Endodermal cell (in vitro differentiated cells): ENCODE results near the gene FAM120B. TPM values are rescaled to one million over a fixed set of nuclear protein-coding genes. Genes with fewer than 3 reads are reported as not detected.

Experiments used
- DNase-seq: peaks from one replicate; pipeline ENCODE4 v3.0.0-alpha.2; 2017
- H3K27ac ChIP-seq: 2 replicates; pipeline ENCODE4 v1.5.1; 2013; ENCODE audit warnings: mild to moderate bottlenecking, low read depth, low read length, moderate library complexity
- H3K27me3 ChIP-seq: 2 replicates; pipeline ENCODE4 v1.6.1; 2013; ENCODE audit warnings: mild to moderate bottlenecking, low read length, moderate library complexity; ENCODE audit not compliant: insufficient read depth, control insufficient read depth, poor library complexity, severe bottlenecking
- H3K36me3 ChIP-seq: 2 replicates; pipeline ENCODE4 v1.7.0; 2013; ENCODE audit warnings: mild to moderate bottlenecking, low read length, moderate library complexity; ENCODE audit not compliant: control insufficient read depth, insufficient read depth
- H3K4me1 ChIP-seq: one replicate; pipeline ENCODE4 v1.7.0; 2013; ENCODE audit warnings: low read length; ENCODE audit not compliant: control insufficient read depth, insufficient read depth
- H3K4me3 ChIP-seq: 2 replicates; pipeline ENCODE4 v1.5.1; 2013; ENCODE audit warnings: mild to moderate bottlenecking, low read length, moderate library complexity
- H3K9ac ChIP-seq: 2 replicates; pipeline ENCODE4 v1.6.1; 2013; ENCODE audit warnings: mild to moderate bottlenecking, low read length, moderate library complexity; ENCODE audit not compliant: poor library complexity, severe bottlenecking; ENCODE audit errors: extremely low read depth
- H3K9me3 ChIP-seq: 2 replicates; pipeline ENCODE4 v1.6.1; 2013; ENCODE audit warnings: mild to moderate bottlenecking, low read length, moderate library complexity; ENCODE audit not compliant: control insufficient read depth
- H3K27ac Mint-ChIP-seq: 2 replicates; pipeline ENCODE4 v1.8.0; 2020; ENCODE audit warnings: mixed read lengths
- H3K27me3 Mint-ChIP-seq: 2 replicates; pipeline ENCODE4 v1.8.0; 2021; ENCODE audit warnings: mild to moderate bottlenecking, mixed read lengths; ENCODE audit not compliant: insufficient read depth
- H3K36me3 Mint-ChIP-seq: 2 replicates; pipeline ENCODE4 v1.8.0; 2020; ENCODE audit warnings: low read depth, mixed read lengths
- H3K4me1 Mint-ChIP-seq: 2 replicates; pipeline ENCODE4 v1.8.0; 2020; ENCODE audit warnings: mixed read lengths
- H3K4me3 Mint-ChIP-seq: 2 replicates; pipeline ENCODE4 v1.8.0; 2020; ENCODE audit warnings: mild to moderate bottlenecking, moderate library complexity, mixed read lengths
- H3K9me3 Mint-ChIP-seq: 2 replicates; pipeline ENCODE4 v1.8.0; 2020; ENCODE audit warnings: mild to moderate bottlenecking, mixed read lengths
- WGBS, 2 experiments: methylation state at CpG; one replicate each; pipeline versions ENCODE4 v1.1.5 to v1.1.7; 2013; ENCODE audit warnings: missing lambda C conversion rate in 2 of 2, mixed read lengths in 1 of 2; ENCODE audit not compliant: insufficient coverage in 1 of 2, insufficient read length in 1 of 2; 5-methylcytosine and 5-hydroxymethylcytosine counted together
- total RNA-seq, 2 donors: library from RNA; stranded (reverse); fragmentation: NEBNext Ultra II Directional in 1 of 2; extraction: Animal tissue kit (Norgen Biotek cat#: 25700) in 1 of 2; gene quantifications; 2 replicates in 1 of 2; 3 replicates in 1 of 2; pipeline ENCODE4 v1.2.1, GENCODE V29; 2021
- TF ChIP-seq, protein P1 (sequence below): fragments of 200-600 bp; sonication (generic); conservative IDR thresholded peaks from 2 replicates; pipeline ENCODE4 v1.5.0; 2021; ENCODE audit warnings: antibody characterized with exemption, mild to moderate bottlenecking

The FAM120B gene
- total RNA-seq, 2 donors from 2014 or later = 25.7 to 27.5 TPM

DNA sequence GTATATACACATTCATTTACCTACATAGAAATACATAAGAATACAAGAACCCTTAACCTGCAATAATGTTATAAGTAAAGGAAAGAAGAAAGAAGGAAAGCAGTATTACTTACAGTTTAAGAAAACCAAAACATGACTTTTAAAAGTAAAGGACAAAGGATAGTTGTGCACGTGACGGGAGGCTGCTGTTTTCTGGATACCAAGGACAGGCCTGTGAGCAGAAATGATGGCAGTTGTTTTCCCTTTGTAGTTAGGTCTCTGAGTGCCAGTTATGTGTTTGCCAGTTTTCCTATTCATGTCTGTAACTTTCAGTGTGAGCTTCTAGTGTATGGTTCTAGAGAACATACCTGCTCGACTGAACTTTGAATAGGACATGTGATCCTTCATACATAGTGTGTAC lies 54.8 kb downstream of the FAM120B start:
- Mint-ChIP-seq H3K4me1 (peaks cover 1% of the 10 kb centered on the region), H3K9me3 (no peaks in the 10 kb centered on the region), H3K36me3 (peaks cover 32% of the 10 kb centered on the region), H3K27me3 (no peaks in the 10 kb centered on the region), H3K4me3 (no peak overlapping the region), H3K27ac (no peak overlapping the region)
- DNase-seq = no peak
- H3K27ac ChIP-seq = no peak overlapping the region
- 93 to 100% methylated on average over 1 to 3 of the region's 3 CpGs for WGBS, 2 experiments
- H3K36me3 ChIP-seq = peaks cover 40% of the 10 kb centered on the region
- H3K4me1 ChIP-seq = no peaks in the 10 kb centered on the region
- no peaks in the 10 kb centered on the region for H3K9me3 ChIP-seq
- no peaks in the 10 kb centered on the region for H3K27me3 ChIP-seq
- no peak overlapping the region for H3K9ac ChIP-seq
- H3K4me3 ChIP-seq = no peak overlapping the region
- TF ChIP-seq, protein P1, sequence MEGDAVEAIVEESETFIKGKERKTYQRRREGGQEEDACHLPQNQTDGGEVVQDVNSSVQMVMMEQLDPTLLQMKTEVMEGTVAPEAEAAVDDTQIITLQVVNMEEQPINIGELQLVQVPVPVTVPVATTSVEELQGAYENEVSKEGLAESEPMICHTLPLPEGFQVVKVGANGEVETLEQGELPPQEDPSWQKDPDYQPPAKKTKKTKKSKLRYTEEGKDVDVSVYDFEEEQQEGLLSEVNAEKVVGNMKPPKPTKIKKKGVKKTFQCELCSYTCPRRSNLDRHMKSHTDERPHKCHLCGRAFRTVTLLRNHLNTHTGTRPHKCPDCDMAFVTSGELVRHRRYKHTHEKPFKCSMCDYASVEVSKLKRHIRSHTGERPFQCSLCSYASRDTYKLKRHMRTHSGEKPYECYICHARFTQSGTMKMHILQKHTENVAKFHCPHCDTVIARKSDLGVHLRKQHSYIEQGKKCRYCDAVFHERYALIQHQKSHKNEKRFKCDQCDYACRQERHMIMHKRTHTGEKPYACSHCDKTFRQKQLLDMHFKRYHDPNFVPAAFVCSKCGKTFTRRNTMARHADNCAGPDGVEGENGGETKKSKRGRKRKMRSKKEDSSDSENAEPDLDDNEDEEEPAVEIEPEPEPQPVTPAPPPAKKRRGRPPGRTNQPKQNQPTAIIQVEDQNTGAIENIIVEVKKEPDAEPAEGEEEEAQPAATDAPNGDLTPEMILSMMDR = no peak

DNA sequence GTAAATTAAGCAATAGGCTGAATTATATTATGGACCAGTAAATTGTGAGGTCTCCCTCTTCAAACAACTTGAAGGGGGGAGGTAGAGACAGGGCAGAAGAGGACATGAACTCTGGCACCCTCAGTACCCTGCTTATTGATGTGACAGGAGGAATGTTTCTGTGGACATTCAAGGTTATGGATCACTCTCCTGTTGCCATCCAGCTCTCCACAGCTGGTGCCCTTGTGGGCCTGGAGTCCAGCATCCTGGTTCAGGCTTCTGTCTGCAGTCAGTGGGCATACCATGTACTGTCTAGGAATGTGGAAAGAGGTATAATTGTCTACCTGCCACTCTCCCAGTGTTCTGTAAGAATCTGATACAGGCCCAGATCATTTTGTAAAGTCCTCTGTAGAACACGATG lies 55.6 kb downstream of the FAM120B start:
- H3K27ac ChIP-seq = no peak overlapping the region
- no peaks in the 10 kb centered on the region for H3K9me3 ChIP-seq
- no peaks in the 10 kb centered on the region for H3K4me1 ChIP-seq
- Mint-ChIP-seq H3K27ac (no peak overlapping the region), H3K36me3 (peaks cover 32% of the 10 kb centered on the region), H3K27me3 (no peaks in the 10 kb centered on the region), H3K4me1 (peaks cover 1% of the 10 kb centered on the region), H3K4me3 (no peak overlapping the region), H3K9me3 (no peaks in the 10 kb centered on the region)
- no peak overlapping the region for H3K9ac ChIP-seq
- no peak overlapping the region for H3K4me3 ChIP-seq
- no peaks in the 10 kb centered on the region for H3K27me3 ChIP-seq
- H3K36me3 ChIP-seq = peaks cover 45% of the 10 kb centered on the region
- DNase-seq = no peak
- TF ChIP-seq, protein P1 = no peak
- WGBS, 2 experiments = 93 to 100% methylated on average over 1 of the region's 1 CpG

DNA sequence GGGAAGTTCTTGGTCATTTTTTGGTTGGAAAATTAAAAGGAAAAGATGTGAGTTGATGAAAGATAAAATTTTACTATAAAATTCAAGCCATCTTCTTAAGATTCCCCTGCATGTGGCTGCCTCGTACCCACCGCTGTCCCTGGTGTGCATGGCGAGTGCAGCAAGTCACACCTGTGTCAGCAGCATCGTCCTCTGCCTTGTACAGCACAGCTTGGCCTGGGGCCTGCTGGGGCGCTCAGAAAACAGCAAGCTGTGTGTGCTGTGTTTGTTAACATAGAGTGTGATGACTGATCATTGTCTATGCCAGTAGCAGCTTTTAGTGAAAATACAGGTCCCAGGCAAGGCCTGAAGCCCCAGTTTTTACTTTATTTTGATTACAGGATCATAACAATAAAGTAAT lies 56.7 kb downstream of the FAM120B start:
- Mint-ChIP-seq H3K27me3 (no peaks in the 10 kb centered on the region), H3K4me1 (peaks cover 1% of the 10 kb centered on the region), H3K4me3 (no peak overlapping the region), H3K27ac (peak overlapping the region; percentile 48), H3K9me3 (no peaks in the 10 kb centered on the region), H3K36me3 (peaks cover 27% of the 10 kb centered on the region)
- 92 to 95% methylated on average over 4 to 5 of the region's 5 CpGs for WGBS, 2 experiments
- DNase-seq = no peak
- no peaks in the 10 kb centered on the region for H3K9me3 ChIP-seq
- peaks cover 44% of the 10 kb centered on the region for H3K36me3 ChIP-seq
- H3K4me3 ChIP-seq = no peak overlapping the region
- TF ChIP-seq, protein P1 = peak; percentile 35
- no peak overlapping the region for H3K9ac ChIP-seq
- H3K4me1 ChIP-seq = no peaks in the 10 kb centered on the region
- no peaks in the 10 kb centered on the region for H3K27me3 ChIP-seq
- H3K27ac ChIP-seq = no peak overlapping the region
